Ovary (tissue), 9 donors: Measurements from ENCODE around the gene AFF3. TPM values are rescaled to one million over a fixed set of nuclear protein-coding genes. Genes with fewer than 3 reads are reported as not detected.
"Not testable (repeated sequence)": the region's sequence is repeated elsewhere in the genome, so short reads cannot be mapped to it uniquely, and the experiment has no call there.

Experiments used
- DNase-seq, 5 donors: peaks; one replicate each; pipeline ENCODE4 v3.0.0-alpha.2; 2019 to 2020
- H3K27ac ChIP-seq, 2 donors: fragments of 200-600 bp; one replicate each; pipeline versions ENCODE4 v1.5.1 to v1.8.0; 2019 to 2022
- H3K27me3 ChIP-seq: fragments of 200-600 bp; one replicate; pipeline ENCODE4 v1.8.0; 2022
- H3K36me3 ChIP-seq: fragments of 200-600 bp; sonication (generic); one replicate; pipeline ENCODE4 v1.5.1; 2019
- H3K4me1 ChIP-seq: one replicate; pipeline ENCODE4 v1.8.1; 2013; ENCODE audit warnings: mild to moderate bottlenecking, moderate library complexity; ENCODE audit not compliant: insufficient read depth
- H3K4me3 ChIP-seq: fragments of 200-600 bp; sonication (generic); one replicate; pipeline ENCODE4 v1.5.1; 2017
- H3K9me3 ChIP-seq, 2 donors: fragments of 200-600 bp in 1 of 2; sonication (generic) in 1 of 2; one replicate each; pipeline versions ENCODE4 v1.5.1 to v1.8.1; 2013 to 2019; ENCODE audit warnings: mild to moderate bottlenecking in 1 of 2, moderate library complexity in 1 of 2
- CTCF ChIP-seq, 3 donors: fragments of 450-650 bp in 2 of 3; fragments of 200-600 bp in 1 of 3; IDR thresholded peaks; one replicate each; pipeline versions ENCODE4 v1.5.1 to v1.8.0; 2016 to 2022; ENCODE audit warnings: antibody characterized with exemption in 3 of 3, mild to moderate bottlenecking in 1 of 3
- EP300 ChIP-seq: sonication (generic); formaldehyde crosslinking; IDR thresholded peaks from one replicate; pipeline ENCODE4 v1.6.1; 2017; ENCODE audit warnings: antibody characterized with exemption
- POLR2A ChIP-seq: fragments of 450-650 bp; IDR thresholded peaks from one replicate; pipeline ENCODE4 v1.6.1; 2017; ENCODE audit warnings: antibody characterized with exemption, mild to moderate bottlenecking, moderate library complexity
- WGBS, 3 donors: extraction: QIAGEN DNeasy Blood & Tissue Kit in 1 of 3; methylation state at CpG; one replicate each; pipeline versions ENCODE4 v1.1.5 to v1.1.7; 2013 to 2017; 5-methylcytosine and 5-hydroxymethylcytosine counted together
- intact Hi-C, 4 donors: fragments of 100-400 bp; cut with DNase I; formaldehyde crosslinking; loops; one replicate each; pipeline versions ENCODE4 v1.11.0 to v1.15.1; 2022 to 2023
- polyA plus RNA-seq, 2 donors: library from polyadenylated mRNA; stranded (reverse); fragments of 200-250 nt in 1 of 2; fragments of 350-450 nt in 1 of 2; fragmentation: Illumina TruSeq in 1 of 2; extraction: RNeasy Lipid Tissue Mini Kit (QIAGEN cat#74804) in 1 of 2; gene quantifications; one replicate each; pipeline ENCODE4 v1.2.3, GENCODE V29; 2013 to 2014
- total RNA-seq, 7 donors: library from RNA; depleted of rRNA in 2 of 7; stranded (reverse); fragments of >200 nt in 2 of 7; fragmentation: NEBNext Ultra II Directional in 3 of 7; extraction: Animal tissue kit (Norgen Biotek cat#: 25700) in 3 of 7; gene quantifications; one replicate each; pipeline versions ENCODE4 v1.1.0 to v1.2.4, GENCODE V29; 2016 to 2023
- donor health status: DM: no; HTN: no; CAD: no; lungs with moderate emphysema.
- donor health status: DM: no; HTN: no; CAD: no.
- donor health status: Bipolar disorder and iron deficiency.
- donor health status: DM: yes; HTN: yes; CAD: no.
- donor health status: DM: no; HTN: no; CAD: no.
- donor health status: DM: yes; HTN: yes; CAD: no.

Gene AFF3
- total and polyA plus RNA-seq, 9 donors: 5.9 to 40.8 (median 25.7) TPM

- Histone ChIP-seq H3K9me3 (no peaks in the 10 kb centered on the region), H3K4me1 (peaks cover 13% of the 10 kb centered on the region), H3K4me3 (no peak overlapping the region), H3K27ac (no peak overlapping the region), H3K27me3 (no peaks in the 10 kb centered on the region), H3K36me3 (no peaks in the 10 kb centered on the region)
- no peak for TF ChIP-seq CTCF (IDR thresholded peaks at IDR 0.05)
- 1 to 9% (median 4%) methylated on average over 2 of the region's 2 CpGs for WGBS, 3 donors
- no peak for DNase-seq
- intact Hi-C loops: no loop called here
Measured at GRCh38 chr2:99662761-99663341, 479.5 kb downstream of the AFF3 start.

GRCh38 chr2:99661761-99662160, 480.6 kb downstream of the AFF3 start:
- intact Hi-C loops, H3K36me3 ChIP-seq, H3K27me3 ChIP-seq, H3K9me3 ChIP-seq, H3K4me3 ChIP-seq, DNase-seq, H3K27ac ChIP-seq: not testable (repeated sequence)
- H3K4me1 ChIP-seq: peaks cover 17% of the 10 kb centered on the region
- WGBS, 3 donors: 96 to 97% (median 97%) methylated on average over 9 of the region's 9 CpGs

GRCh38 chr2:99660616-99661406, 481.6 kb downstream of the AFF3 start:
- Histone ChIP-seq H3K4me3 (no peak overlapping the region), H3K36me3 (no peaks in the 10 kb centered on the region), H3K4me1 (peaks cover 17% of the 10 kb centered on the region), H3K27ac (no peak overlapping the region), H3K27me3 (no peaks in the 10 kb centered on the region), H3K9me3 (no peaks in the 10 kb centered on the region)
- WGBS, 3 donors: 53 to 64% (median 58%) methylated on average over 8 of the region's 8 CpGs
- intact Hi-C loops: no loop called here
- TF ChIP-seq EP300 (no peak), CTCF (IDR thresholded peaks at IDR 0.05) (no peak), POLR2A (no peak)
- DNase-seq: no peak

GRCh38 chr2:99659874-99660273, 482.5 kb downstream of the AFF3 start:
- TF ChIP-seq POLR2A (no peak), CTCF (IDR thresholded peaks at IDR 0.05) (no peak), EP300 (no peak)
- intact Hi-C loops: no loop called here
- H3K9me3 ChIP-seq: no peaks in the 10 kb centered on the region
- H3K36me3 ChIP-seq: no peaks in the 10 kb centered on the region
- peak in 3 of 5 donors; percentile 17 to 61 (median 25) for DNase-seq
- H3K4me1 ChIP-seq: peaks cover 16% of the 10 kb centered on the region
- WGBS, 3 donors: 38 to 62% (median 57%) methylated on average over 3 of the region's 3 CpGs
- no peaks in the 10 kb centered on the region for H3K27me3 ChIP-seq
- H3K27ac ChIP-seq: no peak overlapping the region
- H3K4me3 ChIP-seq: no peak overlapping the region

GRCh38 chr2:99657691-99658258, 484.6 kb downstream of the AFF3 start:
- Histone ChIP-seq H3K27ac (no peak overlapping the region), H3K36me3 (no peaks in the 10 kb centered on the region), H3K4me3 (no peak overlapping the region), H3K4me1 (peaks cover 14% of the 10 kb centered on the region), H3K9me3 (no peaks in the 10 kb centered on the region), H3K27me3 (no peaks in the 10 kb centered on the region)
- no peak for DNase-seq
- no peak for TF ChIP-seq EP300
- no peak for TF ChIP-seq POLR2A
- no peak for TF ChIP-seq CTCF (IDR thresholded peaks at IDR 0.05)
- 65 to 78% (median 73%) methylated on average over 7 of the region's 7 CpGs for WGBS, 3 donors
- intact Hi-C loops: no loop called here
